Left ventricle myocardium superior (tissue), 1 donor: Measurements from ENCODE around the gene PCSK5. TPM values are rescaled to one million over a fixed set of nuclear protein-coding genes. Genes with fewer than 3 reads are reported as not detected.
"Not testable (repeated sequence)": the region's sequence is repeated elsewhere in the genome, so short reads cannot be mapped to it uniquely, and the experiment has no call there.

Source experiments
- ATAC-seq: fragments of 200-7000 bp; cut with Tn5 transposase; one replicate; pipeline ENCODE4 v1.9.1; 2020; ENCODE audit warnings: mild to moderate bottlenecking, moderate library complexity
- DNase-seq: peaks from one replicate; pipeline ENCODE4 v3.0.0-alpha.2; 2020
- intact Hi-C: fragments of 100-400 bp; cut with micrococcal nuclease; formaldehyde crosslinking; loops from one replicate; pipeline ENCODE4 v1.11.0; 2022
- total RNA-seq: library from RNA; stranded (reverse); fragmentation: NEBNext Ultra II Directional; extraction: Animal tissue kit (Norgen Biotek cat#: 25700); gene quantifications from one replicate; pipeline ENCODE4 v1.2.1, GENCODE V29; 2021
- donor health status: DM: no; HTN: yes; CAD: no; lungs with severe emphysema.

PCSK5 gene
- total RNA-seq, 1 donor from 2014 or later = 4.1 TPM

- ATAC-seq = no peak
- DNase-seq = no peak
- intact Hi-C loops = no loop called here
These were observed 56.8 kb downstream of the PCSK5 start for GRCh38 chr9:75947233-75947632.

GRCh38 chr9:75950998-75951397 is 60.5 kb downstream of the PCSK5 start:
- ATAC-seq (no peak), DNase-seq (no peak)
- intact Hi-C loops = no loop called here

GRCh38 chr9:75953218-75953617 is 62.7 kb downstream of the PCSK5 start:
- intact Hi-C loops = no loop called here
- ATAC-seq (no peak), DNase-seq (no peak)

DNA sequence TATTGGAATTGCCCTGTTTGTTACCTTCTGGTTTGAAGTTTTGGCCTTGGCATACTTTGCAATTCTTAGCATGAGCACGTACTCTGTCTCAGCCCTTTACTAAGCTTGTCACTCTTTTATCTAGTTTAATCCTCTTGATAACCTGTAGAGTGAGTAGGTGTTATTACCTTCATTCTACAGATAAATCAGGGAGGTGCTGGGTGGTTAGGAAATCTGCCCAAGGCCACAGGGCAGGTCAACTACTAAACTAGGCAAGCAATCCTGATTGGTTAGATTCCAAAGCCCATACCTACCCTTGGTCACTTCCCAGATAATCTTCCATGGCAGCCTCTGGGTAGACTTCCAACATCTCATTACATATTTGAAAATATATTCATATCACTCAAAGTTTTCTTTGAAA is 65.7 kb downstream of the PCSK5 start:
- no peak for DNase-seq
- no peak for ATAC-seq
- intact Hi-C loops = no loop called here

- intact Hi-C loops = no loop called here
- DNase-seq (no peak), ATAC-seq (no peak)
These were observed 66.6 kb downstream of the PCSK5 start for GRCh38 chr9:75957116-75957515.

GRCh38 chr9:75958226-75958625 is 67.8 kb downstream of the PCSK5 start:
- ATAC-seq (no peak), DNase-seq (no peak)
- intact Hi-C loops = no loop called here

- ATAC-seq (peak; percentile 30), DNase-seq (peak; percentile 48)
- intact Hi-C loops = no loop called here
These were observed 70.1 kb downstream of the PCSK5 start for GRCh38 chr9:75960551-75960950.

- ATAC-seq (peak; percentile 96), DNase-seq (peak; percentile 85)
- intact Hi-C loops = no loop called here
These were observed 71.7 kb downstream of the PCSK5 start for GRCh38 chr9:75962013-75962661.

DNA sequence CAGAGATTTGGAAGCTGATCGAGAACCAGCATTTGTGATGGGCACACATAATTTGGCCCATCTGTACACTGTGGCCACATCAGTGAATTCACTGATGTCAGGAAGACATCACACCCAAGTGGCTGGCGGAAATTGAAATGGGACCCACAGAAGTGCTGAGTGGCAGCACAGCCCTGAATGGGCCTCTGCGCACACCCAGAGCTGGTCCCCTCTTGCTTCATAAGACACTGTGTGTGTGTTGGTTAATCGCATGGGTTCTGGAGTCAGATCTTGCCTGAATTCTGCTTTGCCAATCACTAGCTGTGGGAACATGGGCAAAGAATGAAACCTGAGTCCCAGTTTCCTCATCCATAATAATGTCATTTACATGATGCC is 72.2 kb downstream of the PCSK5 start:
- DNase-seq = no peak
- intact Hi-C loops = no loop called here
- ATAC-seq = peak; percentile 43

GRCh38 chr9:75963321-75963720 is 72.8 kb downstream of the PCSK5 start:
- DNase-seq, ATAC-seq, intact Hi-C loops: not testable (repeated sequence)

DNA sequence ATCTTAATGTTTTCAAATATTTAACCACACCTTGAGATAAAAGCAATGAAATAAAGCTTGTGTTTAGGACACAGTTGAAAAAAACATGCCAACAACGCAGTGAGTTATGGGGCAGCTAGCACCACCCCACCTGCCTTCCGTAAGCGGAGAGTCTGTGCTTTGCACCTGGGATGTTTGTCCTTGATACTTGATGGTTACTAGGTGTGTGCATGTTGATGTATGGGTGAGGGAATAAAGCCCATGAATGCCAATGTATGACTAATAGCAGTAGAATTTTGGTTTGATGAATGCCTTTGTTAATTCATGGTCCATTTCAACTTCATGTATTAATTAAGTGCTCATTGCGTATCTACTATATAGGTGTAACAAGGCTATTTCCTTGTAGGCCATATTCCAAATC is 74.0 kb downstream of the PCSK5 start:
- ATAC-seq = no peak
- DNase-seq = no peak
- intact Hi-C loops = no loop called here

- intact Hi-C loops = no loop called here
- no peak for ATAC-seq
These were observed 74.8 kb downstream of the PCSK5 start for GRCh38 chr9:75965231-75965630.

DNA sequence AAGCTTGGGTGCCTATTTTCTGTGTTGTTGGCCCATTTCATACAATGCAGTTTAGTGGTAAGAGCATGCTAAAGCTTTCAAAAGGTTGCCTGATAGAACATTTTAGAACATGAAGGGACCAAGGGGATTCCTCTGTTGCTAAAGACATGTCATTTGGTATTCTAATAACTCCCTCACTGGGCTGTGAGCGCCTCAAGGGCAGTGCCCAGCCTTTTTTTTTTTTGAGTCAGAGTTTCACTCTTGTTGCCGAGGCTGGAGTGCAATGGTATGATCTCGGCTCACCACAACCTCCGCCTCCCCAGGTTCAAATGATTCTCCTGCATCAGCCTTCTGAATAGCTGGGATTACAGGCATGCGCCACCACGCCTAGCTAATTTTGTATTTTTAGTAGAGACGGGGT is 77.1 kb downstream of the PCSK5 start:
- DNase-seq = no peak
- intact Hi-C loops = no loop called here
- no peak for ATAC-seq

More at GRCh38 chr9:75965231-75965630, 74.8 kb downstream of the PCSK5 start:
- DNase-seq = no peak

- ATAC-seq (no peak), DNase-seq (no peak)
- intact Hi-C loops = no loop called here
These were observed 83.7 kb downstream of the PCSK5 start for GRCh38 chr9:75974016-75974766.

- ATAC-seq = no peak
- DNase-seq = no peak
- intact Hi-C loops = no loop called here
These were observed 84.6 kb downstream of the PCSK5 start for GRCh38 chr9:75975071-75975470.

GRCh38 chr9:75976549-75976948 is 86.1 kb downstream of the PCSK5 start:
- ATAC-seq = no peak
- no peak for DNase-seq
- intact Hi-C loops = no loop called here

- no peak for ATAC-seq
- intact Hi-C loops = no loop called here
- DNase-seq = no peak
These were observed 88.9 kb downstream of the PCSK5 start for GRCh38 chr9:75979362-75979761.

GRCh38 chr9:75983319-75984045 is 93.0 kb downstream of the PCSK5 start:
- DNase-seq (no peak), ATAC-seq (no peak)
- intact Hi-C loops = no loop called here

DNA sequence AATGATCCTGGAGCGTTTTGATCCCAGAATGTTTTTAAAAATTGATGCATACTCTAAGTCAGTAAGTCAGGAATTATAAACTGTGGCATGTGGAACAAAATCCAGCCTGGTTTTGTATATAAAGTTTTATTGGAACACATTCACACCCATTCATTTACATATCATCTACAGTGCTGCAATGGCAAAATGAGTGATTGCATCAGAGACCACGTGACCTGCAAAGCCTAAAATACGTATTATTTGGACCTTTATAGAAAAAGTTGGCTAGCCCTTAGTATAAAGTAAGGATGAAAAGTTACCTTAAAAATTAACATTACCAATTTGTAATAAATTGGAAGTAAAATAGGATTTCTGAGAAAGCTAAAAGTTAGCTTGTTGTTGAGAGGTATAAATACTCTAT is 95.0 kb downstream of the PCSK5 start:
- intact Hi-C loops = no loop called here
- DNase-seq = no peak
- no peak for ATAC-seq

DNA sequence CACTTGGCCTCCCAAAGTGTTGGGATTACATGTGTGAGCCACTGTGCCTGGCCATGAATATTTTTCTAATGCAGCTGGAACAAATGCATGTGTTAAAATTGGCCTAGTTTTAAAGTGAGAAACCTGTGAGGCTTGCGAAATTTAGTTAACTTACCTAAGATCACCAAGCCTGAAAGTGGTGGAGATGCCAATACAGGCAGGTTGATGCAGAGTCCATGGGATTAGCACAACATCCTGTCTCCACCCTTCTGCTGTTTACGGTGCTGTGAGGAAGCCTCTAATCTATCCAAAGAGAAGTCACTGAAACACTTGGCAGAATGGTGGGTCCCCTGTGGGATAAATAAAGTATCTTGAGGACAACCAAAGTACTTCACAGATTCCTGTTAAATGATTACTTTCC is 98.2 kb downstream of the PCSK5 start:
- DNase-seq (no peak), ATAC-seq (no peak)
- intact Hi-C loops = no loop called here
